Endodermal cell (in vitro differentiated cells): ENCODE data around the gene B4GALNT4. TPM values are rescaled to one million over a fixed set of nuclear protein-coding genes. Genes with fewer than 3 reads are reported as not detected.

Source experiments
- DNase-seq: peaks from one replicate; pipeline ENCODE4 v3.0.0-alpha.2; 2017
- H3K27ac ChIP-seq: 2 replicates; pipeline ENCODE4 v1.5.1; 2013; ENCODE audit warnings: mild to moderate bottlenecking, low read depth, low read length, moderate library complexity
- H3K27me3 ChIP-seq: 2 replicates; pipeline ENCODE4 v1.6.1; 2013; ENCODE audit warnings: mild to moderate bottlenecking, low read length, moderate library complexity; ENCODE audit not compliant: insufficient read depth, control insufficient read depth, poor library complexity, severe bottlenecking
- H3K36me3 ChIP-seq: 2 replicates; pipeline ENCODE4 v1.7.0; 2013; ENCODE audit warnings: mild to moderate bottlenecking, low read length, moderate library complexity; ENCODE audit not compliant: control insufficient read depth, insufficient read depth
- H3K4me1 ChIP-seq: one replicate; pipeline ENCODE4 v1.7.0; 2013; ENCODE audit warnings: low read length; ENCODE audit not compliant: control insufficient read depth, insufficient read depth
- H3K4me3 ChIP-seq: 2 replicates; pipeline ENCODE4 v1.5.1; 2013; ENCODE audit warnings: mild to moderate bottlenecking, low read length, moderate library complexity
- H3K9ac ChIP-seq: 2 replicates; pipeline ENCODE4 v1.6.1; 2013; ENCODE audit warnings: mild to moderate bottlenecking, low read length, moderate library complexity; ENCODE audit not compliant: poor library complexity, severe bottlenecking; ENCODE audit errors: extremely low read depth
- H3K9me3 ChIP-seq: 2 replicates; pipeline ENCODE4 v1.6.1; 2013; ENCODE audit warnings: mild to moderate bottlenecking, low read length, moderate library complexity; ENCODE audit not compliant: control insufficient read depth
- H3K27ac Mint-ChIP-seq: 2 replicates; pipeline ENCODE4 v1.8.0; 2020; ENCODE audit warnings: mixed read lengths
- H3K27me3 Mint-ChIP-seq: 2 replicates; pipeline ENCODE4 v1.8.0; 2021; ENCODE audit warnings: mild to moderate bottlenecking, mixed read lengths; ENCODE audit not compliant: insufficient read depth
- H3K36me3 Mint-ChIP-seq: 2 replicates; pipeline ENCODE4 v1.8.0; 2020; ENCODE audit warnings: low read depth, mixed read lengths
- H3K4me1 Mint-ChIP-seq: 2 replicates; pipeline ENCODE4 v1.8.0; 2020; ENCODE audit warnings: mixed read lengths
- H3K4me3 Mint-ChIP-seq: 2 replicates; pipeline ENCODE4 v1.8.0; 2020; ENCODE audit warnings: mild to moderate bottlenecking, moderate library complexity, mixed read lengths
- H3K9me3 Mint-ChIP-seq: 2 replicates; pipeline ENCODE4 v1.8.0; 2020; ENCODE audit warnings: mild to moderate bottlenecking, mixed read lengths
- CTCF ChIP-seq: fragments of 200-600 bp; sonication (generic); conservative IDR thresholded peaks from 2 replicates; pipeline ENCODE4 v1.5.0; 2021; ENCODE audit warnings: antibody characterized with exemption, mild to moderate bottlenecking
- WGBS, 2 experiments: methylation state at CpG; one replicate each; pipeline versions ENCODE4 v1.1.5 to v1.1.7; 2013; ENCODE audit warnings: missing lambda C conversion rate in 2 of 2, mixed read lengths in 1 of 2; ENCODE audit not compliant: insufficient coverage in 1 of 2, insufficient read length in 1 of 2; 5-methylcytosine and 5-hydroxymethylcytosine counted together
- total RNA-seq, 2 donors: library from RNA; stranded (reverse); fragmentation: NEBNext Ultra II Directional in 1 of 2; extraction: Animal tissue kit (Norgen Biotek cat#: 25700) in 1 of 2; gene quantifications; 2 replicates in 1 of 2; 3 replicates in 1 of 2; pipeline ENCODE4 v1.2.1, GENCODE V29; 2021

Gene B4GALNT4
- total RNA-seq, 2 donors from 2014 or later = 109 to 118 TPM

- H3K9me3 ChIP-seq = no peaks in the 10 kb centered on the region
- Mint-ChIP-seq H3K4me3 (no peak overlapping the region), H3K27me3 (peaks cover 31% of the 10 kb centered on the region), H3K9me3 (peaks cover 6% of the 10 kb centered on the region), H3K27ac (no peak overlapping the region), H3K4me1 (peaks cover 8% of the 10 kb centered on the region), H3K36me3 (peaks cover 4% of the 10 kb centered on the region)
- H3K9ac ChIP-seq = no peak overlapping the region
- H3K36me3 ChIP-seq = no peaks in the 10 kb centered on the region
- DNase-seq = peak; percentile 2
- H3K4me3 ChIP-seq = no peak overlapping the region
- no peak overlapping the region for H3K27ac ChIP-seq
- 91 to 100% methylated on average over 1 to 4 of the region's 4 CpGs for WGBS, 2 experiments
- H3K4me1 ChIP-seq = no peaks in the 10 kb centered on the region
- no peak for TF ChIP-seq CTCF
- peaks cover 10% of the 10 kb centered on the region for H3K27me3 ChIP-seq
Measured at GRCh38 chr11:425301-425700, 56.0 kb downstream of the B4GALNT4 start.

GRCh38 chr11:426851-427250 is 57.6 kb downstream of the B4GALNT4 start:
- H3K36me3 Mint-ChIP-seq = peaks cover 4% of the 10 kb centered on the region
- Histone ChIP-seq H3K36me3 (no peaks in the 10 kb centered on the region), H3K4me1 (no peaks in the 10 kb centered on the region), H3K9me3 (no peaks in the 10 kb centered on the region), H3K4me3 (no peak overlapping the region), H3K27ac (no peak overlapping the region), H3K27me3 (peaks cover 10% of the 10 kb centered on the region), H3K9ac (no peak overlapping the region)
- H3K27me3 Mint-ChIP-seq = peaks cover 30% of the 10 kb centered on the region
- no peak overlapping the region for H3K4me3 Mint-ChIP-seq
- peaks cover 8% of the 10 kb centered on the region for H3K4me1 Mint-ChIP-seq
- H3K27ac Mint-ChIP-seq = no peak overlapping the region
- DNase-seq = no peak
- no peak for TF ChIP-seq CTCF
- 90 to 93% methylated on average over 8 of the region's 8 CpGs for WGBS, 2 experiments
- H3K9me3 Mint-ChIP-seq = peaks cover 6% of the 10 kb centered on the region

- H3K27me3 ChIP-seq = peaks cover 10% of the 10 kb centered on the region
- TF ChIP-seq CTCF = no peak
- no peaks in the 10 kb centered on the region for H3K4me1 ChIP-seq
- Mint-ChIP-seq H3K27me3 (peaks cover 27% of the 10 kb centered on the region), H3K27ac (no peak overlapping the region), H3K4me1 (no peaks in the 10 kb centered on the region), H3K36me3 (peaks cover 4% of the 10 kb centered on the region), H3K9me3 (peaks cover 6% of the 10 kb centered on the region), H3K4me3 (no peak overlapping the region)
- 95 to 96% methylated on average over 24 of the region's 24 CpGs for WGBS, 2 experiments
- H3K9ac ChIP-seq = no peak overlapping the region
- H3K36me3 ChIP-seq = no peaks in the 10 kb centered on the region
- H3K9me3 ChIP-seq = no peaks in the 10 kb centered on the region
- H3K27ac ChIP-seq = no peak overlapping the region
- no peak overlapping the region for H3K4me3 ChIP-seq
- DNase-seq = no peak
Measured at GRCh38 chr11:428295-428694, 59.0 kb downstream of the B4GALNT4 start.
